HG02610 (cell line): Measurements from ENCODE around the gene SETD4.

ENCODE experiments used
- ATAC-seq: cut with Tn5 transposase; IDR thresholded peaks from one replicate; pipeline ENCODE4 v1.9.1; 2021; ENCODE audit warnings: mild to moderate bottlenecking, moderate library complexity; ENCODE audit not compliant: unreplicated experiment

Gene SETD4

DNA sequence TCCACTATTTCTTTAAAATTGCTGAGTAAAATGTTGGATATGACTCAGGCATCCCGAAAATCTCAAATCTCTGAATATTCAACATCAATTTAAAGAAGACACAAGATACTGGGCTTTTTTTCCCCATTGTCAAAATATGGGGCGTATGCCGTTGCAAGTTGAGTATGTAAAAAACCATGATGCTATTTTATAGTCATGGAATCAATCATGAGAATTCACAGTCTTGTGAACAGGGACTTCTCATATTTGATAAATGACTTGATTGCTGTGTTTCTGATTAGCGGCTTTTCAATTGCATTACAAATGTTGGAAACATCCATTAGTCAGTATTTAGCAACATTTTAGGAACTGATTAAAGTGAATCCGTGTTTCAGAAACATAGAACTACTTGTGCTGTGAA, 45.3 kb downstream of the SETD4 start:
- ATAC-seq: no peak

DNA sequence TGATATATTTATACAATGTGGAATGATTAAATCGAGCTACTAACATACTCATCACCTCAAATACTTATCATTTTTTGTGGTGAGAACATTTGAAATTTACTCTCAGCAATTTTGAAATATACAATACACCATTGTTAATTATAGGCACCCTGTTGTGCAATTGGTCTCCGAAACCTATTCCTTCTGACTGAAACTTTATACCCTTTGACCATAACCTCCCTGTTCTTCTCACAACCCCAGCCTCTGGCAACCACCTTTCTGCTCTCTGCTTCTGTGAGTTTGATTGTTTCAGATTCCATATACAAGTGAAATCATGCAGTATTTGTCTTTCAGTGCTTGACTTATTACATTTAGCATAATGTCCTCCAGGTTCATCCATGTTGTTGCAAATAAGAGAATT, 49.5 kb downstream of the SETD4 start:
- no peak for ATAC-seq

DNA sequence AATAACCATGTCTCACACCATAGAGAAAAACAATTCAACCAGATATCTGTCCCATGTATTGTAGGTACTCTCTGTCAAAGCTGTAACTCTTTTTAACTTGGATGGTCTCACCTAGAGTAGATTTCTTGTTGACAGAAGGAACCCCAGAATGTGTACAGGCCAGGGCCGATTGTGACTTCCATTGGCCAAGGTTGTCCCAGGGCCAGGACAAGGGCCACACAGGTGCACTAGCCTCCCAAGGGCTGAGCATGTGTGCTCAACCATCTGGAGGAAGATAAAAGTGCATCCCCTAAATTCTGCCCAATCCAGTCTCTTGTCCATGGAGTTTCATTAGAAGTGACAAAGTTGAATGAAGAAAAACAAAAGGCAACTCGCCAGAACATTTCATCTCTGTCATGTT, 51.8 kb downstream of the SETD4 start:
- no peak for ATAC-seq

DNA sequence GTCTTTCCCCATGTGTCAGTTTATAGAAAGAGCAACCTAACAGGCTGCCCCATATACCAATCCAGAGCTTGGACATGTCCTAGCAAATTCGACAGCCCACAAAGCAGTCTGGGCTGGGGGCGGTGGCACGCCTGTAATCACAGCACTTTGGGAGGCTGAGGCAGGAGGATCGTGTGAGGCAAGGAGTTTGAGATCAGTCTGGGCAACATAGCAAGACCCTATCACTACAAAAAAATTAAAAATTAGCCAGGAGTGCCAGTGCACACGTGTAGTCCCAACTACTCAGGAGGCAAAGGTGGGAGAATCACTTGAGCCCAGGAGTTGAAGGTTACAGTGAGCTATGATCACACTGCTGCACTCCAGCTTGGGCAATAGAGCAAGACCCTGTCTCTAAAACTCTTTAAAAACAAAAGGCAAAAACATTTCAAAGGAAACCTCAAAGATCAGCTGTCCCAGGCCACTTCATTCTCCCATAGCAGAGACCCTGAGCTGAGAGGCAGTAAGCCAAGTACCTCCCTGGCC, 54.4 kb downstream of the SETD4 start:
- ATAC-seq: no peak

DNA sequence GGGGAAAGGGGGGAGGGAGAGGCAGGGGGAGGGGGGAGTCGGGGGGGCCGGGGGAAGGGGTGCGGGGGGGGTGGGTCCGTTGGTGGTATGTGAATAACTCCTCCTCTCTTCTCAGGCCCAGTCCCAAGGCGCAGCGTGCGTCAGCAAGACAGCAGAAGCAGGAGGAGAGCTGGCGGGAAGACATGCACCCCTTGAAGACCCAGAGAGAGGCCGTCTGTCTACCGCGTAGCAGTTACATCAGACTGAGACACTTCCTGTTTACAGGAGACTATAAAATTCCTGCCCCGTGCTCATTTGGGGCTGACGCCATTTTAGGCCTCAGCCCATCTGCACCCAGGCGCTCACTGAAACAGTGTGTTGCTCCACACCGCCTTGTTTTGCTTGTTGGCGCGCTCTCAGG, 55.3 kb downstream of the SETD4 start:
- ATAC-seq: no peak

DNA sequence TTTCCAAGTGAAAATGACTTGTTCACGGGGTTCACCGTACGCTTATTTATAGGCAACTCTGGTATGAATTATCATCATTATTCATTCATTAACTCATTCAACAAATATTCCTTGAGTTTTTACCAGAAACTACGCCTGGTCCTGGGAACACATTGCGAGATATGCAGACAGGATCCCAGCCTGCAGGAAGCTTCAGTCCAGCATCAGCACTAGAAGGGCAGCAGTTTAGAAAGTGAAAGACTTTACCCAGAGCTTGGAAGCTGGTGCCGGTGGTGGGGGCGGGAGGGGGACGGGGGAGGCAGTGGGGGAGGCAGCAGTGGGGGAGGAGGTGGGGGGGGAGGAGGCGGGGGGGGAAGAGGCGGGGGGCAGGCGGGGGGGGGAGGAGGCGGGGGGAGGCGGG, 55.9 kb downstream of the SETD4 start:
- ATAC-seq: no peak

DNA sequence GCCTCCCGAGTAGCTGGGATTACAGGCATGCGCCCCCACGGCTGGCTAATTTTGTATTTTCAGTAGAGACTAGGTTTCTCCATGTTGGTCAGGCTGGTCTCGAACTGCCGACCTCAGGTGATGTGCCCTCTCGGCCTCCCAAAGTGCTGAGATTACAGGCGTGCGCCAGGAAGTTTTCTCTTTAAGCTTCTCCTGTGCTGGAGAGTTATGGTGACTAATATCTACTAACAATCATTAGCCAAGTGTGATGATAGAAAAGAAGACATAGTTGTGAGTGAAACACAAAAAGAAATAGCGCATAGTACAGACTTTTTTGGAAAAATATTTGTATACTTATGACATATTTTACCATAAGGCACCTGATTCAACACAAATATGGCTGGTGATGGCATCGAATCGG, 56.5 kb downstream of the SETD4 start:
- no peak for ATAC-seq

DNA sequence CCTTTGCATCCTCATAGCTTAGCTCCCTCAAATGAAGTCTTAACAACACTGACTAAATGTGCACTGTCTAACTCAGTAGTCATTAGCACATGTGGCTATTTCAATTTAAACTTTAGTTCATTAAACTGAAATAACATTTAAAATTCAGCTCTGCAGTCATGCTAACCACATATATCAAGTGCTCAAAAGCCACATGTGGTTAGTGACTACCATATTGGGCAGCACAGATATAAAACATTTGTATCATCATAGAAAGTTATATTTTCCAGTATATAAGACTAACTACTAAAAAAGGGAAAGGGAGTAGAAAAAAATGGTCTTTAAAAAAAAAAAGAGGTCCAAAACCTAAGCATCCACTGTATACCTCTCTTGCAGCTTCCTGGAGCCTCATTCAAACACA, 64.1 kb downstream of the SETD4 start:
- no peak for ATAC-seq

DNA sequence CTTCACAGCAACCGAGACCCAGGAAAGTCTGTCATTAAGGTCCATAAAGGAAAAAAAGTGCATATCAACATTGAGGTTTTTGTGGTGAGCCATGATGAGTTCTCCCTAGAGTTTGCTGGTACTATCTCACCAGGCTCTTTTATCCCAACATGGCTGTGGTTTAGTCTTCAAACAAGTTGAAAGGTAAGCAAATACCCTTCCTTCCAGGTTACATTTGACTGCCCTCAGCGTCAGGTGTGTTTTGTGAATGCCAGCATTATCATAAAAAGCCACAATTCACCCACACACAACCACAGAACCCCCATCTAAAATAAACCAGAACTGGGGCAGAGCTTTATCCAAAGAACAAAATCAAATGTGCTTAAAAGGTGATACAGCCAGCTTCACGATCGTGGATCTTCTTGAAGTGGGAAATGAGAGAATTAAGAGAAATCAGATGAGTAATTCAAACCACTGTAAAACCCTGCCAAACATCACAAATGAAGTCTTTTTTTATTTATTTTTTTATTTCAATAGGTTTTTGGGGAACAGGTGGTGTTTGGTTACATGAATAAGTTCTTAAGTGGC, 64.7 kb downstream of the SETD4 start:
- no peak for ATAC-seq

DNA sequence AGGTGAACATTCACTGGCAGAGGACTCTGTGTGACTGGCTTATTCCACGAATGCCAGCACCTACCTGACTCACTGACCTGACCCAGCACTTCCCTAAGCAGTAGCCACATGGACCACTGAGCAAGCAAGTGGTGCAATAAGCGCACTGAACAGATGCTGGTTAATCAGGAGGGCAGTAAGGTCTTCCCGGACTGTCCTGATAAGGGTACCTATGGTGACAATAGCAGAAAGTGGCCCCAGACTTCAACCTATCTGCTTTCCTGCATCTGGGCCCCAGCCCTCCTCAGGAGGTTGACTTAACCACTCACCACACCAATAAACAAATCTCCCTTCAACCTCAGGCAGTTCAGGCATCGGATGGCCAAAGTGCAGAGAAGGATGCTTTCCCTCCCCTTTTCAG, 65.7 kb downstream of the SETD4 start:
- ATAC-seq: no peak

DNA sequence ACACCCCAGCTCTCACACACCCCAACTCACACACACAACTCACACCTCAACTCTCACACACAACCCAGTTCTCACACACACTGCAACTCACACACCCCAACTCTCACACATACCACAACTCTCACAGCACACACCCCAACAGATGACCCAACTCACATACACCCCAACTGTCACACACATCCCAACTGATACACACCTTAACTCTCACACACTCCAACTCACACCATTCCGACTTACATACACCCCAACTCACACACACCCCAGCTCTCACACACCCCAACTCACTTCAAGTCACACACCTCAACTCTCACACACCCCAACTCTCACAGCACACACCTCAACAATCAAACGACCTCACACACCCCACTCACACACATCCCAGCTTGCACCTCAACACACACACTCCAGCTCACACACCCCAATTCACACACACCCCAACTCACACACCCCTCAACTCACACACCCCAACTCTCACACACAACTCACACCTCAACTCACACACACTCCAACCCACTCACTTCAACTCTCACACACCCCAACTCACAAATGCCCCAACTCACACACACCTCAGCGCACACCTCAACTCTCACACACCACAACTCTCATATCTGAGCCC, 66.3 kb downstream of the SETD4 start:
- ATAC-seq: no peak

DNA sequence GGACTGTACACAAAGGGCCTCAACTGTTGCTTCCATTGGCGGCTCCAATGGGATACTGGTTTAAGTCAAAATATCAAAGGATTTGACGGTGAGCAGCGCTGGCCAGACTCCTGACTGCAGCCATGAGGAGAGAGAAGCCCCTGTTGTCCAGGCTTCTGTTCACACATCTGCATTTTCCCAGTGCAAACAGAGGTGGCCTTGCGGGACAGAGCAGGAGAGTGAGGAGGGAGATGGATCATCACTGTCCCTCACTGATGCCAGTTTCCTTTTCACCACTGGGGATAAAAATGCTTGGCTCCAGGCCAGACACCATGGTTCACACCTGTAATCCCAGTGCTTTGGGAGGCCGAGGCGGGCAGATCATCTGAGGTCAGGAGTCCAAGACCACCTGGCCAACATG, 69.2 kb downstream of the SETD4 start:
- ATAC-seq: no peak

DNA sequence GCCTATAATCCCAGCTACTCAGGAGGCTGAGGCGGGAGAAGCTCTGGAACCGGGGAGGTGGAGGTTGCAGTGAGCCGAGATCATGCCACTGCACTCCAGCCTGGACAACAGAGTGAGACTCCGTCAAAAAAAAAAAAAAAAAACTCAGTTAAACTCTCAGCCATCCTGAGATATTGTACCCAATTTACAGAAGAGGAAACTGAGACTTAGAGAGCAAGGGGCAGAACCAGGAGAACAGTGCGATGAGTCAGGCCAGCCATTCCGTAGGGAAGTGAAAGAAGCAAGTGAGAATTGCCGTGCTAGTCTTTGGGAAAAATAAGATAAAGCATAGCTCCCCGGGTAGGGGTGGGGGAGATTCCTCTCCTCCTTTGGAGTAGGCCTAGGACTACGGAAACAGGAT, 69.7 kb downstream of the SETD4 start:
- no peak for ATAC-seq

DNA sequence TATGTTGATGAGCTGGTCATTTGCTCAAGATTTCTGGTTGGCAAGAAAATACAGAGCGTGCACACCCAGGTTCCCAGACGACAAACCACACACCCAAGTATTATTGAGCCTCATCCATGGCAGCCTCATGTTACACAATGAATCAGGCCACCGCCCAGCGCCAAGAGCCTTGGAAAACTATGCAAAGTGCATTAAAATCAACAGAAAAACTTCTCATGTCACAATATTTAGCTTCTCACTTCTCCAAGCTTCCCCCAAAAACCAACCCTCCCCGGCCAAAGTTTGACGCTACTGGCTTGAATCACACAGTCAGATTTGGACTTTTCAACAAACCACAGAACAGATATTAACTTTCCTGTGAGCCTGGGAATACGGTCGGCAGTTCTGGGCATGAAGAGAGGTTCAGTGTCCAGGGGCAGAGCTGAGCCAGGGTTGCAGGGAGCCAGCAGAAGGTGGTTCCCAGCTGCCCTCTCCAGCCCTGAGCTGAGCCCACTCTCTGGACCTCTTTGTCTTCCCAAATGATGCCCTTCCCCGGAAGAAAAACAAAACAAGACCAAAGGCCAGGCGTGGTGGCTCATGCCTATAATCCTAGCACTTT, 71.1 kb downstream of the SETD4 start:
- ATAC-seq: no peak

DNA sequence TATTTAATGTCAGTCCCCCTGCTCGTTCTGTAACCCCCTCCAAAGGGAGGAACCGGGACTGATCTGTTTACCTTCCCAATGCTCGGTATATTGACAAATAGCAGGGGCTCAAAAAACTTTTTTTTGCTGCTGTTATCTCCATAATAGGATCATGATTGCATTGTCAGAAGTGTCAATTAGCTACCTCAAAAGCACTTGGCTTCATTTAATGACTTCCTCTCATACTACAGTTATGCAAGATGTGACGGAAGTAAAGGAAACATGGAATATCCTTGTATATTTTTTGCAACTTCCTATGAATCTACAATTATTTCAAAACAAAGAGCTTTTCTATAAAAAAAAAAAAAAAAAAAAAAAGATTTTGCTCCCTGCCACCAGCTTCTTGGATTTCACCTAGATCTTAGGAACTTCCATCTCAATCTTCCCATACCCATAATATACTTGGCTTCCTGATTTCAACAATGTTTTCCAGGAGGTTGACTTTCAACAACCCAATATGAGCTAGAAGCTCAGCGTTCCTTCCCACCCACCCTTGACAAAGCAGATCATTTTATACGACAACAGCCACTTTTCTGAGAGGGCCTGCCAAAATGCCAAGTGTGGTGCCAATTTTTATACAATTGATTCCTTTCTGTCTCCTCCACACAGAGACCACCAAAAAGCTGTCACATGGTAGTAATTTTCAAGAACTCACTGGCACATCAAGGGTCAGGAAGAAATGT, 71.7 kb downstream of the SETD4 start:
- ATAC-seq: no peak

DNA sequence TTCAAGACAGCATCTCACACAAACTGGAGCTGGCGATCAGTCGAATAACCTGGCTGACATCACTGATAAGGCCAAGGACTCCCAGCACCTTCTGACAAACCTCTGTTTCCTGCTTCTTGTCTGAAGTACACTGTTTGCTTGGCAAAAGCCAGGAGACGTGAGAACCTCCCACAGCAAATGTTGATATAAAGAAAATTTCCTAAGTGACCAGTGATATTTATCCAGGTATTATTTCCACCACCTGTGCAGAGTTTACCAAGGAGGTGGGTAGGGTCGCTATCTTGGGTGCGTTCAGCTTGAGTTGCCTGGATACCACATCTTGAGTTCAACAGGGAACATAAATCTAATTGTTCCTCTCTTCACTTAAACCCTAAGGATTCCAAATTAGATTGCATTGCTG, 72.9 kb downstream of the SETD4 start:
- no peak for ATAC-seq

DNA sequence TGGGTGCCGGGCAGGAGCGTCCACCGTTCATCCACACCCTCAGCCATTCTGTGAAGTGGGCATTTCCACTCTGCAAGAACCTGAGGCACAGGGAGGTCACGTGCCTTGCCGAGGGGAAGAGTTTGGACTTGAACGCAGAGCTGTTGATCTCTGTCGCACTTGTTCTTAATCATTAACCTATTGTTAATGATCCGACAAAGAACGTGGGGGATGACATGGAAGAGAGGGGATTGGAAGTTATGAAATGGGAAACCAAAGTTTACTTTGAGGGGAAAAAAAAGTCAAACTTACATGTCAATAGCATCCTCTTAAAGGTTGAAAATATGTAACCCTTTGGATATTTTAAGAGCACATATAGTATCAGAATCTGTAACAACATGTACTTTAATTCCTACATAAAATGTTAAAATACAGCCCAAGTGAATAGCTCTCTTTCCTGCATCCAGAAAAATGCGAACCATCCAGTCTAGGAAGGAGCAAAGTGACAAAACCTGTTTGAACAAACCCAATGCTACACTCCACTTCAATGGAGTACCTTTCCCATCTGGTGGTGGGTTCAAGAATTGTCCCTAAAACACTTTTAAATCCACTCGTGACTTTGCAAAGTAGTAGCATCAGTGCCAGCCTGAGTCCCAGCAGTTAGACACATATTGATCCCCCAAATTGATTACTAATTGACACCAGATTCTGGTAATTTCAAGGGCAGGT, 75.5 kb downstream of the SETD4 start:
- ATAC-seq: no peak
